T-cell (primary cell): ENCODE measurements around the gene CREB1. TPM values are rescaled to one million over a fixed set of nuclear protein-coding genes. Genes with fewer than 3 reads are reported as not detected.

Source experiments
- ATAC-seq, 4 experiments: fragments of 200-7000 bp in 3 of 4; fragments of 150-1000 bp in 1 of 4; cut with Tn5 transposase; replicated peaks in 1 of 4; 1 replicate in 3 of 4; 2 replicates in 1 of 4; pipeline ENCODE4 v1.10.0; 2021; ENCODE audit warnings: moderate library complexity in 3 of 4, mild to moderate bottlenecking in 2 of 4, moderate number of reproducible peaks in 1 of 4
- CTCF ChIA-PET, 2 donors: fragments of 300-600 bp; sonication (Branson Sonifier 250); formaldehyde crosslinking; loops; one replicate each; lab custom pipeline; 2022; ENCODE audit warnings: antibody characterized with exemption in 2 of 2; lab: Charles Lee
- POLR2A ChIA-PET, 2 donors: fragments of 300-600 bp; sonication (Branson Sonifier 250); formaldehyde crosslinking; loops; one replicate each; lab custom pipeline; 2022; ENCODE audit warnings: antibody characterized with exemption in 2 of 2; lab: Charles Lee
- DNase-seq, 35 experiments: peaks; one replicate each; pipeline versions ENCODE4 v3.0.0 to v3.0.0-alpha.2; 2013 to 2023
- H3K27ac ChIP-seq: one replicate; pipeline ENCODE4 v1.5.1; 2013; ENCODE audit warnings: low read length
- H3K27me3 ChIP-seq, 2 experiments: replicated peaks in 1 of 2; 1 replicate in 1 of 2; 2 replicates in 1 of 2; pipeline versions ENCODE4 v1.6.1 to v1.7.0; 2013; ENCODE audit warnings: low read length in 1 of 2, mixed read lengths in 1 of 2; ENCODE audit not compliant: control insufficient read depth in 2 of 2, insufficient read depth in 2 of 2; ENCODE audit errors: extremely low read depth in 1 of 2
- H3K36me3 ChIP-seq, 2 donors: 1 replicate in 1 of 2; 2 replicates in 1 of 2; pipeline versions ENCODE4 v1.6.1 to v1.7.0; 2013; ENCODE audit warnings: low read length in 1 of 2; ENCODE audit not compliant: control insufficient read depth in 2 of 2, insufficient read depth in 1 of 2; ENCODE audit errors: extremely low read depth in 1 of 2
- H3K4me1 ChIP-seq, 2 experiments: 1 replicate in 1 of 2; 2 replicates in 1 of 2; pipeline versions ENCODE4 v1.6.1 to v1.7.0; 2013; ENCODE audit warnings: low read length in 2 of 2, mixed read lengths in 1 of 2; ENCODE audit not compliant: insufficient read depth in 2 of 2, control insufficient read depth in 1 of 2; ENCODE audit errors: extremely low read depth in 1 of 2
- H3K4me3 ChIP-seq, 2 donors: 1 replicate in 1 of 2; 2 replicates in 1 of 2; pipeline versions ENCODE4 v1.5.1 to v1.7.0; 2013; ENCODE audit warnings: mild to moderate bottlenecking in 2 of 2, low read length in 1 of 2, moderate library complexity in 1 of 2; ENCODE audit not compliant: control insufficient read depth in 1 of 2; ENCODE audit errors: extremely low read depth in 1 of 2
- H3K9me3 ChIP-seq: 2 replicates; pipeline ENCODE4 v1.7.0; 2013
- H3K27ac Mint-ChIP-seq, 2 donors: one replicate each; pipeline ENCODE4 v1.8.0; 2020 to 2021; ENCODE audit warnings: mild to moderate bottlenecking in 2 of 2, mixed read lengths in 2 of 2
- H3K27me3 Mint-ChIP-seq, 2 donors: one replicate each; pipeline ENCODE4 v1.8.0; 2021 to 2022; ENCODE audit warnings: mixed read lengths in 2 of 2
- H3K36me3 Mint-ChIP-seq: one replicate; pipeline ENCODE4 v1.8.0; 2021; ENCODE audit warnings: mixed read lengths
- H3K4me1 Mint-ChIP-seq, 3 donors: one replicate each; pipeline ENCODE4 v1.8.0; 2020 to 2022; ENCODE audit warnings: mixed read lengths in 3 of 3, mild to moderate bottlenecking in 1 of 3
- H3K4me3 Mint-ChIP-seq, 3 donors: one replicate each; pipeline ENCODE4 v1.8.0; 2020 to 2022; ENCODE audit warnings: mild to moderate bottlenecking in 3 of 3, mixed read lengths in 3 of 3, moderate library complexity in 3 of 3
- H3K9me3 Mint-ChIP-seq, 3 donors: one replicate each; pipeline ENCODE4 v1.8.0; 2020 to 2022; ENCODE audit warnings: mixed read lengths in 3 of 3
- WGBS: methylation state at CpG from one replicate; pipeline ENCODE4 v1.1.5; 2013; ENCODE audit warnings: missing lambda C conversion rate; ENCODE audit not compliant: insufficient coverage; 5-methylcytosine and 5-hydroxymethylcytosine counted together
- total RNA-seq, 35 experiments: library from RNA in 6 of 35; stranded (reverse) in 6 of 35; fragments of 120-200 nt in 1 of 35; gene quantifications; one replicate each; pipeline versions ENCODE4 v1.2.1 to v1.2.4 and lab custom pipeline; 2013 to 2026

The CREB1 gene
- total RNA-seq, 5 donors from 2014 or later (not counting 1 experiment from before 2014, with no cell fraction given), result 94.0 to 118 (median 100) TPM

GRCh38 chr2:207514451-207514850, 15.3 kb upstream of the CREB1 start:
- H3K4me1 Mint-ChIP-seq, result peaks cover 0 to 6% (median 5%) of the 10 kb centered on the region in 3 donors
- H3K27ac Mint-ChIP-seq, result no peak overlapping the region
- Histone ChIP-seq H3K4me1 (peaks cover 0 to 13% of the 10 kb centered on the region in 2 experiments), H3K4me3 (no peak overlapping the region), H3K36me3 (no peaks in the 10 kb centered on the region), H3K27me3 (no peaks in the 10 kb centered on the region), H3K9me3 (no peaks in the 10 kb centered on the region), H3K27ac (no peak overlapping the region)
- no peak for DNase-seq
- POLR2A ChIA-PET, result interaction anchor here in 1 of 2 donors (0.6 kb wide), 1 partner anchor 1430 kb away, joined by 3 read pairs; no protein-coding TSS in a partner anchor
- peaks cover 0 to 3% of the 10 kb centered on the region in 2 donors for H3K27me3 Mint-ChIP-seq
- CTCF ChIA-PET, result interaction anchor here in 1 of 2 donors (1.5 kb wide), 1 partner anchor 9 kb away, joined by 3 read pairs; no protein-coding TSS in a partner anchor
- no peak overlapping the region for H3K4me3 Mint-ChIP-seq
- peaks cover 0 to 5% (median 3%) of the 10 kb centered on the region in 3 donors for H3K9me3 Mint-ChIP-seq
- no peak for ATAC-seq
- no CpG with 5 or more reads among the region's 2 CpGs for WGBS
- H3K36me3 Mint-ChIP-seq, result peaks cover 4% of the 10 kb centered on the region

GRCh38 chr2:207515671-207516070, 14.1 kb upstream of the CREB1 start:
- CTCF ChIA-PET, result interaction anchor here in 1 of 2 donors (1.5 kb wide), 1 partner anchor 11 kb away, joined by 3 read pairs; no protein-coding TSS in a partner anchor
- Mint-ChIP-seq H3K27me3 (peaks cover 0 to 3% of the 10 kb centered on the region in 2 donors), H3K9me3 (peaks cover 0 to 5% (median 3%) of the 10 kb centered on the region in 3 donors), H3K36me3 (peaks cover 4% of the 10 kb centered on the region), H3K27ac (no peak overlapping the region), H3K4me1 (peaks cover 0 to 5% (median 2%) of the 10 kb centered on the region in 3 donors), H3K4me3 (no peak overlapping the region)
- POLR2A ChIA-PET, result interaction anchor here in 1 of 2 donors (0.6 kb wide), 1 partner anchor 200 kb away, joined by 5 read pairs; no protein-coding TSS in a partner anchor
- Histone ChIP-seq H3K4me1 (peaks cover 0 to 13% of the 10 kb centered on the region in 2 experiments), H3K27ac (no peak overlapping the region), H3K36me3 (no peaks in the 10 kb centered on the region), H3K4me3 (no peak overlapping the region), H3K27me3 (no peaks in the 10 kb centered on the region), H3K9me3 (no peaks in the 10 kb centered on the region)
- no peak for DNase-seq
- ATAC-seq, result peak in 1 of 4 experiments; percentile 96
- no CpG with 5 or more reads among the region's 3 CpGs for WGBS

GRCh38 chr2:207516206-207516605, 13.6 kb upstream of the CREB1 start:
- ChIA-PET POLR2A (no interaction called here), CTCF (no interaction called here)
- H3K4me3 ChIP-seq, result no peak overlapping the region
- Mint-ChIP-seq H3K27me3 (peaks cover 0 to 3% of the 10 kb centered on the region in 2 donors), H3K36me3 (peaks cover 4% of the 10 kb centered on the region), H3K4me3 (no peak overlapping the region), H3K27ac (no peak overlapping the region), H3K9me3 (peaks cover 0 to 5% (median 3%) of the 10 kb centered on the region in 3 donors), H3K4me1 (peaks cover 0 to 10% (median 5%) of the 10 kb centered on the region in 3 donors)
- DNase-seq, result no peak
- H3K27ac ChIP-seq, result no peak overlapping the region
- no peaks in the 10 kb centered on the region for H3K27me3 ChIP-seq
- ATAC-seq, result no peak
- no peaks in the 10 kb centered on the region for H3K9me3 ChIP-seq
- WGBS, result no CpG with 5 or more reads among the region's 1 CpG
- H3K36me3 ChIP-seq, result no peaks in the 10 kb centered on the region
- H3K4me1 ChIP-seq, result peaks cover 0 to 13% of the 10 kb centered on the region in 2 experiments

GRCh38 chr2:207523005-207523404, 6.8 kb upstream of the CREB1 start:
- peaks cover 0 to 5% (median 3%) of the 10 kb centered on the region in 3 donors for H3K9me3 Mint-ChIP-seq
- no peaks in the 10 kb centered on the region for H3K27me3 Mint-ChIP-seq
- ATAC-seq (no peak), DNase-seq (no peak)
- H3K4me1 Mint-ChIP-seq, result peaks cover 30 to 41% (median 38%) of the 10 kb centered on the region in 3 donors
- peaks cover 4% of the 10 kb centered on the region for H3K36me3 Mint-ChIP-seq
- WGBS, result 100% methylated on average over 1 of the region's 1 CpG
- Histone ChIP-seq H3K4me1 (peaks cover 11 to 34% of the 10 kb centered on the region in 2 experiments), H3K9me3 (no peaks in the 10 kb centered on the region), H3K27ac (no peak overlapping the region), H3K36me3 (no peaks in the 10 kb centered on the region), H3K4me3 (no peak overlapping the region), H3K27me3 (no peaks in the 10 kb centered on the region)
- no peak overlapping the region for H3K27ac Mint-ChIP-seq
- POLR2A ChIA-PET, result no interaction called here
- no peak overlapping the region for H3K4me3 Mint-ChIP-seq
- CTCF ChIA-PET, result interaction anchor here in 1 of 2 donors (0.5 kb wide), 1 partner anchor 96 kb away, joined by 7 read pairs; no protein-coding TSS in a partner anchor

- H3K4me3 Mint-ChIP-seq, result peak overlapping the region; percentile 41 to 57 (median 54)
- H3K27ac Mint-ChIP-seq, result peak overlapping the region; percentile 93 to 96
- H3K36me3 ChIP-seq, result no peaks in the 10 kb centered on the region
- no peak for ATAC-seq
- peaks cover 40 to 48% (median 45%) of the 10 kb centered on the region in 3 donors for H3K4me1 Mint-ChIP-seq
- no CpG with 5 or more reads among the region's 1 CpG for WGBS
- no peaks in the 10 kb centered on the region for H3K27me3 ChIP-seq
- no peaks in the 10 kb centered on the region for H3K27me3 Mint-ChIP-seq
- H3K4me1 ChIP-seq, result peaks cover 23 to 38% of the 10 kb centered on the region in 2 experiments
- peak overlapping the region; percentile 70 for H3K27ac ChIP-seq
- no peaks in the 10 kb centered on the region for H3K36me3 Mint-ChIP-seq
- ChIA-PET POLR2A (interaction anchor here (0.6 to 1.0 kb wide), 2 partner anchors 19 to 760 kb away, joined by 3 to 6 read pairs; partner anchors contain the start of genes FASTKD2 (in 1 of the 2) and MDH1B (in 1 of the 2)), CTCF (no interaction called here)
- H3K9me3 ChIP-seq, result no peaks in the 10 kb centered on the region
- DNase-seq, result peak in 1 of 35 experiments; percentile 35
- H3K4me3 ChIP-seq, result peak overlapping the region in 1 of 2 donors; percentile 23
- H3K9me3 Mint-ChIP-seq, result no peaks in the 10 kb centered on the region
These were observed 4.5 kb upstream of the CREB1 start for GRCh38 chr2:207525296-207525695.

- Histone ChIP-seq H3K4me3 (peak overlapping the region; percentile 75 to 83), H3K36me3 (no peaks in the 10 kb centered on the region), H3K27me3 (no peaks in the 10 kb centered on the region), H3K4me1 (peaks cover 34 to 54% of the 10 kb centered on the region in 2 experiments), H3K9me3 (no peaks in the 10 kb centered on the region), H3K27ac (peak overlapping the region; percentile 100)
- H3K36me3 Mint-ChIP-seq, result no peaks in the 10 kb centered on the region
- H3K4me1 Mint-ChIP-seq, result peaks cover 52 to 65% (median 65%) of the 10 kb centered on the region in 3 donors
- DNase-seq, result peak in 34 of 35 experiments; percentile 39 to 91 (median 70)
- ATAC-seq, result peak; percentile 0 to 16 (median 2)
- 1% methylated on average over 16 of the region's 17 CpGs for WGBS
- no peaks in the 10 kb centered on the region for H3K9me3 Mint-ChIP-seq
- ChIA-PET CTCF (no interaction called here), POLR2A (interaction anchor here in 1 of 2 donors (0.7 kb wide), 1 partner anchor 184 kb away, joined by 7 read pairs; no protein-coding TSS in a partner anchor)
- no peaks in the 10 kb centered on the region for H3K27me3 Mint-ChIP-seq
- peak overlapping the region; percentile 99 for H3K27ac Mint-ChIP-seq
- peak overlapping the region; percentile 84 to 100 (median 99) for H3K4me3 Mint-ChIP-seq
These were observed 807 bp upstream of the CREB1 start for GRCh38 chr2:207528980-207529329.
